ENCODE measurements around the gene MKRN1. TPM values are rescaled to one million over a fixed set of nuclear protein-coding genes. Genes with fewer than 3 reads are reported as not detected.

MKRN1 gene
- total and polyA plus RNA-seq, 2 of the 4 experiments (the other 2 are of a cell fraction), result 47.2 to 83.0 TPM

DNA sequence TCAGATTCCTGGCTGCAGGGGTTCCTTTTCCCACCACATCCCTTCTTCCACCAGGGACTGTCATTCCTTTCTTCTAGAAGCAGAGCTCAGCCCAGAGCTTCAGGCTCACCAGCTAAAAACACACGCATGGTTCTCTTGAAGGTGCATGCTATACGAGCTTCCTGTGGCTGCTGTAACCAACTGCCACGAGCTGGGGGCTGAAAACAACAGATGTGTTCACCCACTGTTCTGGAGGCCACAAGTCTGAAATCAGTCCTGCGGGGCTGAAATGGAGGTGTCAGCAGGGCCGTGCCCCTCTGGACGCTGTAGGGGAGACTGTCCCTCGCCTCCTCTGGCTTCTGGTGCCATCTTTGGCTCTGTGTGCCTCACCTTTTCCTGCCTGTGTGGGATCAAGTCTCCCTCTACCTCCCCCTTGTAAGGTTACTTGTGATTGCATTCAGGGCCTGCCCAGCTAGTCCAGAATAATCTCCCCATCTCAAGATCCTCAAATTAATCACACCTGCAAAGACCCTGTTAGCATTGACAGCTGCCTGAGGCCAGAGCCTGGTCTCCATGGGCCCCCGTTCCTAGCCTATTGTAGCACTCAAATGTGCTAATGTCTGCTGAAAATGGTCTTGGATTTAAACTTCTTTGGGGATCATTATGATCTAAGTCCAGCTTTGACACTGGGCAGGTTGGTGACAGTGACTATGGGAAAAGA is 61.7 kb downstream of the MKRN1 start:
- DNase-seq (no peak), ATAC-seq (ENCODE audit: low read depth) (no peak)
- no peak for TF ChIP-seq MXI1 (IDR thresholded peaks at IDR 0.05; ENCODE audit: borderline replicate concordance, low read depth, low read length)
- no peak overlapping the region for H3K4me2 ChIP-seq (ENCODE audit: low read depth, low read length)
- H4K8ac ChIP-seq (ENCODE audit: low read depth in 2 of 2, low read length in 2 of 2), result no peak overlapping the region
- BruUV-seq (replicated peaks), result no TSS peak
- H4K5ac ChIP-seq (ENCODE audit: low read depth, low read length), result no peak overlapping the region
- no peak overlapping the region for H3K4ac ChIP-seq (ENCODE audit: low read depth, low read length)
- H2BK5ac ChIP-seq (ENCODE audit: low read depth, low read length, poor library complexity, severe bottlenecking), result no peak overlapping the region
- no peak overlapping the region for H3K23ac ChIP-seq (ENCODE audit: low read depth, low read length)
- no peak overlapping the region for H3K56ac ChIP-seq (ENCODE audit: extremely low read depth, insufficient read depth, low read length)
- peaks cover 4% of the 10 kb centered on the region; the same call in 1 of the 2 replicates for H3K4me1 ChIP-seq (ENCODE audit: control insufficient read depth, insufficient read depth, low read length)
- peaks cover 26% of the 10 kb centered on the region for H3K27me3 ChIP-seq (ENCODE audit: control insufficient read depth, insufficient read depth, low read length)
- H3K9me3 ChIP-seq (ENCODE audit: control insufficient read depth, insufficient read depth, low read length), result 0 out of 2 replicates have a peak, but pooled peaks cover 2% of the 10 kb centered on the region
- no peak overlapping the region for H3K18ac ChIP-seq (ENCODE audit: low read depth, low read length)
- no peak overlapping the region for H2AK5ac ChIP-seq (ENCODE audit: low read depth, low read length)
- no peaks in the 10 kb centered on the region for H3K36me3 ChIP-seq (ENCODE audit: control insufficient read depth, insufficient read depth, low read length)
- no peak overlapping the region for H2AFZ ChIP-seq (replicated peaks; ENCODE audit: low read length, poor library complexity)
- H2BK15ac ChIP-seq (ENCODE audit: low read depth, low read length), result no peak overlapping the region
- H4K20me1 ChIP-seq (ENCODE audit: insufficient read depth, low read length), result no peaks in the 10 kb centered on the region
- no peak overlapping the region for H2BK120ac ChIP-seq (ENCODE audit: low read depth, low read length)
- intact Hi-C loops (cut with micrococcal nuclease) (no loop called here), dilution Hi-C loops (cut with HindIII; ENCODE audit: low sequenced_read_pairs, unreplicated experiment) (no loop called here), in situ Hi-C loops (cut with MboI; ENCODE audit: low sequenced_read_pairs) (no loop called here)
- no peaks in the 10 kb centered on the region for H3K79me1 ChIP-seq (ENCODE audit: low read depth in 1 of 2, low read length in 2 of 2)
- no peak overlapping the region for H2BK20ac ChIP-seq (ENCODE audit: low read depth, low read length)
- H2AK9ac ChIP-seq (replicated peaks; ENCODE audit: low read depth, low read length, poor library complexity), result no peak overlapping the region
- no peak overlapping the region for H4K91ac ChIP-seq (ENCODE audit: insufficient read depth, low read depth, low read length)
- WGBS, 2 experiments (ENCODE audit: extremely low coverage in 2 of 2, insufficient read length in 1 of 2), result 52% methylated on average over 3 of the region's 8 CpGs; no CpG with 5 or more reads in 1 of the 2 experiments
- H3K27ac ChIP-seq (ENCODE audit: insufficient read depth, low read length), result no peak overlapping the region
- H3K9me1 ChIP-seq (ENCODE audit: insufficient read depth, low read length), result no peaks in the 10 kb centered on the region
- no peak overlapping the region for H3K4me3 ChIP-seq (ENCODE audit: insufficient read depth, low read depth, low read length)
- H3K14ac ChIP-seq (replicated peaks; ENCODE audit: low read depth, low read length), result no peak overlapping the region
- ChIA-PET CTCF (interaction anchor here (0.7 kb wide), 1 partner anchor 59 kb away, joined by 6 read pairs; no protein-coding TSS in a partner anchor), POLR2A (ENCODE audit: unreplicated experiment) (interaction anchor here (0.7 kb wide), 1 partner anchor 244 kb away, joined by 17 read pairs; no protein-coding TSS in a partner anchor)
- H3K9ac ChIP-seq (ENCODE audit: low read depth, low read length), result no peak overlapping the region

Measured in IMR-90 (cell line).